Left renal pelvis (tissue), 4 donors: ENCODE data around the gene EFHD1. TPM values are rescaled to one million over a fixed set of nuclear protein-coding genes. Genes with fewer than 3 reads are reported as not detected.

Experiments
- polyA plus RNA-seq, 4 donors: library from polyadenylated mRNA; unstranded; fragments of 120-200 nt; gene quantifications; one replicate each; pipeline ENCODE4 v1.2.1, GENCODE V29; 2013; ENCODE audit not compliant: insufficient read length in 4 of 4

EFHD1 gene
- polyA plus RNA-seq, 4 donors: 16.4 to 90.4 (median 74.1) TPM

Other genes starting within 250 kb of the EFHD1 start
- not detected for gene ALPG, start 226.8 kb upstream of the EFHD1 start, polyA plus RNA-seq
- under 1 TPM in 2 of 4 donors, not detected in 2; 0.06 to 0.09 TPM for gene ALPI, start 177.5 kb upstream of the EFHD1 start, polyA plus RNA-seq
- gene ECEL1, start 145.8 kb upstream of the EFHD1 start, polyA plus RNA-seq: 10 to 100 TPM; 11.7 to 18.8 (median 14.3) TPM
- under 1 TPM in 2 of 4 donors, not detected in 2; 0.15 to 0.29 TPM for gene PRSS56, start 113.2 kb upstream of the EFHD1 start, polyA plus RNA-seq
- under 1 TPM; 0.52 to 0.85 (median 0.66) TPM for gene CHRND, start 107.4 kb upstream of the EFHD1 start, polyA plus RNA-seq
- gene CHRNG, start 93.9 kb upstream of the EFHD1 start, polyA plus RNA-seq: 1 to 10 TPM in 3 of 4 donors, under 1 TPM in 1; 0.73 to 2.2 (median 1.5) TPM
- 10 to 100 TPM in 3 of 4 donors, 1 to 10 TPM in 1; 9.5 to 15.6 (median 11.9) TPM for gene TIGD1, start 83.0 kb upstream of the EFHD1 start, polyA plus RNA-seq
- 100 to 1,000 TPM in 2 of 4 donors, 10 to 100 TPM in 2; 96.4 to 110 (median 102) TPM for gene EIF4E2, start 82.9 kb upstream of the EFHD1 start, polyA plus RNA-seq
- 10 to 100 TPM; 51.2 to 69.2 (median 65.8) TPM for gene GIGYF2, start 63.7 kb downstream of the EFHD1 start, polyA plus RNA-seq
- gene KCNJ13, start 143.0 kb downstream of the EFHD1 start, polyA plus RNA-seq: 1 to 10 TPM in 3 of 4 donors, under 1 TPM in 1; 0.35 to 2.5 (median 2.3) TPM
- 1 to 10 TPM; 1.2 to 2.4 (median 1.7) TPM for gene SNORC, start 236.7 kb downstream of the EFHD1 start, polyA plus RNA-seq